ENCODE measurements around the gene FBXO34. TPM values are rescaled to one million over a fixed set of nuclear protein-coding genes. Genes with fewer than 3 reads are reported as not detected.

Gene FBXO34
- total and polyA plus RNA-seq, 10 of the 15 experiments (the other 5 are each of a cell fraction or from before 2014, with no cell fraction given): 5.6 to 22.8 (median 17.6) TPM

- ChIA-PET POLR2A (no interaction called here), CTCF (no interaction called here), RAD21 (ENCODE audit: unreplicated experiment) (no interaction called here), SMC1A (ENCODE audit: uncharacterized antibody, unreplicated experiment) (no interaction called here)
- FAIRE-seq (no peak), ATAC-seq (no peak), DNase-seq (ENCODE audit: low read depth, low spot score) (no peak)
- peaks cover 2 to 3% of the 10 kb centered on the region in 2 experiments; a peak in 3 of 4 replicates for H3K36me3 ChIP-seq (ENCODE audit: control insufficient read depth in 2 of 2, insufficient read depth in 2 of 2, low read length in 1 of 2)
- intact Hi-C loops (cut with micrococcal nuclease; ENCODE audit: unreplicated experiment): no loop called here
- H4K20me1 ChIP-seq (ENCODE audit: control insufficient read depth, insufficient read depth): no peaks in the 10 kb centered on the region
- H3K9me3 ChIP-seq (replicated peaks; ENCODE audit: control insufficient read depth, insufficient read depth, low read length): no peaks in the 10 kb centered on the region
- H3K4me2 ChIP-seq (ENCODE audit: control insufficient read depth, insufficient read depth): no peak overlapping the region
- no peak overlapping the region for H3K27ac ChIP-seq (ENCODE audit: control insufficient read depth, insufficient read depth)
- H3K4me3 ChIP-seq: no peak overlapping the region
- peaks cover 6% of the 10 kb centered on the region; the same call in 1 of the 2 replicates for H3K4me1 ChIP-seq (ENCODE audit: control insufficient read depth, insufficient read depth, low read length)
- WGBS (ENCODE audit: insufficient coverage, insufficient replicate concordance, low lambda C conversion rate, missing lambda C conversion rate): 92% methylated on average over 5 of the region's 5 CpGs
- in situ Hi-C loops (cut with MboI): no loop called here
- H3K27me3 ChIP-seq (replicated peaks in 1 of 2; ENCODE audit: control insufficient read depth in 2 of 2, insufficient read depth in 2 of 2, low read length in 1 of 2): no peaks in the 10 kb centered on the region
- BruUV-seq (replicated peaks): no TSS peak
- H2AFZ ChIP-seq (ENCODE audit: control insufficient read depth, low read depth, low read length): no peak overlapping the region
- H3K9ac ChIP-seq (ENCODE audit: control insufficient read depth, insufficient read depth, low read length): no peak overlapping the region
- H3K79me2 ChIP-seq (ENCODE audit: control insufficient read depth, insufficient read depth, low read length): no peaks in the 10 kb centered on the region
- TF ChIP-seq IKZF1 (conservative IDR thresholded peaks at IDR 0.05): no peak
- TF ChIP-seq ATF7 (IDR thresholded peaks at IDR 0.05; ENCODE audit: low read depth): no peak
- TF ChIP-seq FOXM1 (IDR thresholded peaks at IDR 0.05; ENCODE audit: low read depth, low read length): no peak
- TF ChIP-seq CHD2 (IDR thresholded peaks at IDR 0.05; ENCODE audit: borderline replicate concordance, low read depth, low read length): no peak
- no peak for TF ChIP-seq ZZZ3 (IDR thresholded peaks at IDR 0.05; ENCODE audit: control insufficient read depth, insufficient read length, low read depth)
- no peak for TF ChIP-seq STAT1 (conservative IDR thresholded peaks at IDR 0.05)
- no peak for TF ChIP-seq HDAC6 (IDR thresholded peaks at IDR 0.05; ENCODE audit: unreplicated experiment)
- no peak for TF ChIP-seq SMAD1 (IDR thresholded peaks at IDR 0.05; ENCODE audit: low read depth, partially characterized antibody)
- no peak for TF ChIP-seq HDAC2 (IDR thresholded peaks at IDR 0.05)
- TF ChIP-seq, protein P1, sequence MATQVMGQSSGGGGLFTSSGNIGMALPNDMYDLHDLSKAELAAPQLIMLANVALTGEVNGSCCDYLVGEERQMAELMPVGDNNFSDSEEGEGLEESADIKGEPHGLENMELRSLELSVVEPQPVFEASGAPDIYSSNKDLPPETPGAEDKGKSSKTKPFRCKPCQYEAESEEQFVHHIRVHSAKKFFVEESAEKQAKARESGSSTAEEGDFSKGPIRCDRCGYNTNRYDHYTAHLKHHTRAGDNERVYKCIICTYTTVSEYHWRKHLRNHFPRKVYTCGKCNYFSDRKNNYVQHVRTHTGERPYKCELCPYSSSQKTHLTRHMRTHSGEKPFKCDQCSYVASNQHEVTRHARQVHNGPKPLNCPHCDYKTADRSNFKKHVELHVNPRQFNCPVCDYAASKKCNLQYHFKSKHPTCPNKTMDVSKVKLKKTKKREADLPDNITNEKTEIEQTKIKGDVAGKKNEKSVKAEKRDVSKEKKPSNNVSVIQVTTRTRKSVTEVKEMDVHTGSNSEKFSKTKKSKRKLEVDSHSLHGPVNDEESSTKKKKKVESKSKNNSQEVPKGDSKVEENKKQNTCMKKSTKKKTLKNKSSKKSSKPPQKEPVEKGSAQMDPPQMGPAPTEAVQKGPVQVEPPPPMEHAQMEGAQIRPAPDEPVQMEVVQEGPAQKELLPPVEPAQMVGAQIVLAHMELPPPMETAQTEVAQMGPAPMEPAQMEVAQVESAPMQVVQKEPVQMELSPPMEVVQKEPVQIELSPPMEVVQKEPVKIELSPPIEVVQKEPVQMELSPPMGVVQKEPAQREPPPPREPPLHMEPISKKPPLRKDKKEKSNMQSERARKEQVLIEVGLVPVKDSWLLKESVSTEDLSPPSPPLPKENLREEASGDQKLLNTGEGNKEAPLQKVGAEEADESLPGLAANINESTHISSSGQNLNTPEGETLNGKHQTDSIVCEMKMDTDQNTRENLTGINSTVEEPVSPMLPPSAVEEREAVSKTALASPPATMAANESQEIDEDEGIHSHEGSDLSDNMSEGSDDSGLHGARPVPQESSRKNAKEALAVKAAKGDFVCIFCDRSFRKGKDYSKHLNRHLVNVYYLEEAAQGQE (IDR thresholded peaks at IDR 0.05; ENCODE audit: low read depth, low read length): no peak
- TF ChIP-seq, protein P2, sequence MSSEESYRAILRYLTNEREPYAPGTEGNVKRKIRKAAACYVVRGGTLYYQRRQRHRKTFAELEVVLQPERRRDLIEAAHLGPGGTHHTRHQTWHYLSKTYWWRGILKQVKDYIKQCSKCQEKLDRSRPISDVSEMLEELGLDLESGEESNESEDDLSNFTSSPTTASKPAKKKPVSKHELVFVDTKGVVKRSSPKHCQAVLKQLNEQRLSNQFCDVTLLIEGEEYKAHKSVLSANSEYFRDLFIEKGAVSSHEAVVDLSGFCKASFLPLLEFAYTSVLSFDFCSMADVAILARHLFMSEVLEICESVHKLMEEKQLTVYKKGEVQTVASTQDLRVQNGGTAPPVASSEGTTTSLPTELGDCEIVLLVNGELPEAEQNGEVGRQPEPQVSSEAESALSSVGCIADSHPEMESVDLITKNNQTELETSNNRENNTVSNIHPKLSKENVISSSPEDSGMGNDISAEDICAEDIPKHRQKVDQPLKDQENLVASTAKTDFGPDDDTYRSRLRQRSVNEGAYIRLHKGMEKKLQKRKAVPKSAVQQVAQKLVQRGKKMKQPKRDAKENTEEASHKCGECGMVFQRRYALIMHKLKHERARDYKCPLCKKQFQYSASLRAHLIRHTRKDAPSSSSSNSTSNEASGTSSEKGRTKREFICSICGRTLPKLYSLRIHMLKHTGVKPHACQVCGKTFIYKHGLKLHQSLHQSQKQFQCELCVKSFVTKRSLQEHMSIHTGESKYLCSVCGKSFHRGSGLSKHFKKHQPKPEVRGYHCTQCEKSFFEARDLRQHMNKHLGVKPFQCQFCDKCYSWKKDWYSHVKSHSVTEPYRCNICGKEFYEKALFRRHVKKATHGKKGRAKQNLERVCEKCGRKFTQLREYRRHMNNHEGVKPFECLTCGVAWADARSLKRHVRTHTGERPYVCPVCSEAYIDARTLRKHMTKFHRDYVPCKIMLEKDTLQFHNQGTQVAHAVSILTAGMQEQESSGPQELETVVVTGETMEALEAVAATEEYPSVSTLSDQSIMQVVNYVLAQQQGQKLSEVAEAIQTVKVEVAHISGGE (CRISPR knock-in tag; IDR thresholded peaks at IDR 0.05): no peak
- no peak for TF ChIP-seq ZBTB4 (CRISPR knock-in tag; IDR thresholded peaks at IDR 0.05)
- TF ChIP-seq ASH2L (IDR thresholded peaks at IDR 0.05; ENCODE audit: borderline replicate concordance, low read depth): no peak
- no peak for TF ChIP-seq TBL1XR1 (IDR thresholded peaks at IDR 0.05; ENCODE audit: low read depth, low read length)
- no peak for TF ChIP-seq SIN3A (IDR thresholded peaks at IDR 0.05; ENCODE audit: low read depth, low read length)
- no peak for TF ChIP-seq TCF3 (IDR thresholded peaks at IDR 0.05; ENCODE audit: borderline replicate concordance, insufficient read depth, low read depth, low read length)
- no peak for TF ChIP-seq NR2F1 (conservative IDR thresholded peaks at IDR 0.05)
Measured at GRCh38 chr14:55377236-55377635, 106.0 kb downstream of the FBXO34 start.

Data from GM12878 (cell line).